Activated T-helper 1 cell treated with anti-CD3 and anti-CD28 coated beads, Interleukin-2, amount 50 U/mL, for 16 hours (primary cell): ENCODE data around the gene CDC42BPB.

Experiments used
- DNase-seq, 2 donors: peaks; one replicate each; pipeline ENCODE4 v3.0.0-alpha.2; 2020; ENCODE audit warnings: low read depth in 1 of 2, low spot score in 1 of 2

The CDC42BPB gene

GRCh38 chr14:102994689-102995088, 62.7 kb downstream of the CDC42BPB start:
- no peak for DNase-seq

- DNase-seq = no peak
Measured at GRCh38 chr14:102993523-102993922, 63.8 kb downstream of the CDC42BPB start.

- DNase-seq = no peak
Measured at GRCh38 chr14:102991376-102991775, 66.0 kb downstream of the CDC42BPB start.

GRCh38 chr14:102988054-102988453, 69.3 kb downstream of the CDC42BPB start:
- DNase-seq = no peak

GRCh38 chr14:102986810-102987579, 70.4 kb downstream of the CDC42BPB start:
- no peak for DNase-seq

- DNase-seq = no peak
Measured at GRCh38 chr14:102985665-102986064, 71.7 kb downstream of the CDC42BPB start.

GRCh38 chr14:102984336-102985102, 72.8 kb downstream of the CDC42BPB start:
- no peak for DNase-seq

GRCh38 chr14:102983496-102983895, 73.9 kb downstream of the CDC42BPB start:
- no peak for DNase-seq

GRCh38 chr14:102982852-102983470, 74.4 kb downstream of the CDC42BPB start:
- DNase-seq = no peak

- no peak for DNase-seq
Measured at GRCh38 chr14:102980409-102980810, 76.9 kb downstream of the CDC42BPB start.

- DNase-seq = no peak
Measured at GRCh38 chr14:102979406-102979805, 77.9 kb downstream of the CDC42BPB start.

GRCh38 chr14:102977475-102977874, 79.9 kb downstream of the CDC42BPB start:
- DNase-seq = no peak

- DNase-seq = no peak
Measured at GRCh38 chr14:102975662-102976061, 81.7 kb downstream of the CDC42BPB start.

GRCh38 chr14:102973706-102974285, 83.6 kb downstream of the CDC42BPB start:
- no peak for DNase-seq

- no peak for DNase-seq
Measured at GRCh38 chr14:102971836-102972606, 85.3 kb downstream of the CDC42BPB start.

GRCh38 chr14:102971314-102971713, 86.0 kb downstream of the CDC42BPB start:
- no peak for DNase-seq

- no peak for DNase-seq
Measured at GRCh38 chr14:102970496-102970895, 86.9 kb downstream of the CDC42BPB start.

- DNase-seq = no peak
Measured at GRCh38 chr14:102969901-102970300, 87.4 kb downstream of the CDC42BPB start.

- no peak for DNase-seq
Measured at GRCh38 chr14:102969060-102969791, 88.1 kb downstream of the CDC42BPB start.

GRCh38 chr14:102968306-102968705, 89.0 kb downstream of the CDC42BPB start:
- DNase-seq = no peak
